Tibial nerve (tissue), 4 donors: ENCODE results near the gene ABCA5.

Source experiments
- CTCF ChIP-seq, 5 experiments: fragments of 200-600 bp in 3 of 5; fragments of 450-650 bp in 2 of 5; sonication (generic) in 3 of 5; IDR thresholded peaks; one replicate each; pipeline ENCODE4 v1.5.1; 2016 to 2019; ENCODE audit warnings: antibody characterized with exemption in 5 of 5, mild to moderate bottlenecking in 3 of 5, moderate library complexity in 2 of 5
- EP300 ChIP-seq, 2 donors: sonication (generic); formaldehyde crosslinking; IDR thresholded peaks; one replicate each; pipeline ENCODE4 v1.6.1; 2017; ENCODE audit warnings: antibody characterized with exemption in 2 of 2, mild to moderate bottlenecking in 1 of 2
- POLR2A ChIP-seq, 2 donors: fragments of 450-650 bp; IDR thresholded peaks; one replicate each; pipeline ENCODE4 v1.6.1; 2017; ENCODE audit warnings: antibody characterized with exemption in 2 of 2, mild to moderate bottlenecking in 2 of 2, moderate library complexity in 2 of 2

GRCh38 chr17:69336580-69336979 is 9.6 kb upstream of the ABCA5 start:
- TF ChIP-seq CTCF (IDR thresholded peaks at IDR 0.05) (no peak), POLR2A (IDR thresholded peaks at IDR 0.05) (no peak), EP300 (IDR thresholded peaks at IDR 0.05) (no peak)
